ENCODE data around the gene NELFCD.

NELFCD gene

GRCh38 chr20:59014680-59015389, 33.8 kb downstream of the NELFCD start:
- no peak for TF ChIP-seq CTCF (IDR thresholded peaks at IDR 0.05; ENCODE audit: insufficient read depth, low read depth, low read length, missing control alignments)
- DNase-seq (ENCODE audit: low read depth) = no peak
- H3K4me3 ChIP-seq (ENCODE audit: low read depth, low read length) = no peak overlapping the region

- TF ChIP-seq CTCF (IDR thresholded peaks at IDR 0.05; ENCODE audit: insufficient read depth, low read depth, low read length, missing control alignments) = no peak
- H3K4me3 ChIP-seq (ENCODE audit: low read depth, low read length) = no peak overlapping the region
- no peak for DNase-seq (ENCODE audit: low read depth)
Measured at GRCh38 chr20:59015411-59015810, 34.4 kb downstream of the NELFCD start.

- TF ChIP-seq CTCF (IDR thresholded peaks at IDR 0.05; ENCODE audit: insufficient read depth, low read depth, low read length, missing control alignments) = no peak
- no peak for DNase-seq (ENCODE audit: low read depth)
Measured at GRCh38 chr20:59015812-59016711, 35.0 kb downstream of the NELFCD start.

GRCh38 chr20:59016795-59017492, 35.9 kb downstream of the NELFCD start:
- no peak overlapping the region for H3K4me3 ChIP-seq (ENCODE audit: low read depth, low read length)
- TF ChIP-seq CTCF (IDR thresholded peaks at IDR 0.05; ENCODE audit: insufficient read depth, low read depth, low read length, missing control alignments) = no peak
- DNase-seq (ENCODE audit: low read depth) = no peak

More at GRCh38 chr20:59015812-59016711, 35.0 kb downstream of the NELFCD start:
- no peak overlapping the region for H3K4me3 ChIP-seq (ENCODE audit: low read depth, low read length)

GRCh38 chr20:59017493-59018231, 36.6 kb downstream of the NELFCD start:
- no peak overlapping the region for H3K4me3 ChIP-seq (ENCODE audit: low read depth, low read length)
- no peak for TF ChIP-seq CTCF (IDR thresholded peaks at IDR 0.05; ENCODE audit: insufficient read depth, low read depth, low read length, missing control alignments)
- DNase-seq (ENCODE audit: low read depth) = no peak

- TF ChIP-seq CTCF (IDR thresholded peaks at IDR 0.05; ENCODE audit: insufficient read depth, low read depth, low read length, missing control alignments) = no peak
- no peak for DNase-seq (ENCODE audit: low read depth)
- no peak overlapping the region for H3K4me3 ChIP-seq (ENCODE audit: low read depth, low read length)
Measured at GRCh38 chr20:59018817-59019216, 37.8 kb downstream of the NELFCD start.
